Keratinocyte (primary cell): ENCODE data around the gene MYBBP1A. TPM values are rescaled to one million over a fixed set of nuclear protein-coding genes. Genes with fewer than 3 reads are reported as not detected.
"Not testable (repeated sequence)": the region's sequence is repeated elsewhere in the genome, so short reads cannot be mapped to it uniquely, and the experiment has no call there.

ENCODE experiments used
- DNase-seq: peaks from one replicate; pipeline ENCODE4 v3.0.0-alpha.2; 2011; ENCODE audit warnings: low read depth, missing footprints, low spot score
- FAIRE-seq: peaks from 2 replicates; lab custom pipeline; 2011; peaks lifted over from hg19 to GRCh38; lab: Jason Lieb, UNC
- H2AFZ ChIP-seq: 2 replicates; pipeline ENCODE4 v1.6.0; 2012; ENCODE audit warnings: low read length, control low read depth, inconsistent platforms; ENCODE audit not compliant: control insufficient read depth
- H3K27ac ChIP-seq: 2 replicates; pipeline ENCODE4 v1.5.1; 2011; ENCODE audit warnings: low read length; ENCODE audit not compliant: control insufficient read depth, insufficient read depth
- H3K27me3 ChIP-seq: 3 replicates; pipeline ENCODE4 v1.6.0; 2011; ENCODE audit warnings: low read length; ENCODE audit not compliant: control insufficient read depth, insufficient read depth; ENCODE audit errors: extremely low read depth
- H3K36me3 ChIP-seq, 2 experiments: 2 replicates in 1 of 2; 3 replicates in 1 of 2; pipeline ENCODE4 v1.5.1; 2011; ENCODE audit warnings: low read length in 2 of 2, mild to moderate bottlenecking in 1 of 2; ENCODE audit not compliant: control insufficient read depth in 2 of 2, insufficient read depth in 2 of 2; ENCODE audit errors: extremely low read depth in 1 of 2
- H3K4me1 ChIP-seq: 3 replicates; pipeline ENCODE4 v1.5.1; 2011; ENCODE audit warnings: low read length; ENCODE audit not compliant: control insufficient read depth, insufficient read depth; ENCODE audit errors: extremely low read depth
- H3K4me2 ChIP-seq: 3 replicates; pipeline ENCODE4 v1.6.0; 2011; ENCODE audit warnings: low read depth, low read length; ENCODE audit not compliant: control insufficient read depth, insufficient read depth; ENCODE audit errors: extremely low read depth
- H3K4me3 ChIP-seq, 3 experiments: fragments of 200-600 bp in 1 of 3; sonication (generic) in 1 of 3; 2 replicates in 2 of 3; 3 replicates in 1 of 3; pipeline ENCODE4 v1.5.1; 2011 to 2016; ENCODE audit warnings: low read length in 3 of 3, mild to moderate bottlenecking in 3 of 3, control low read depth in 2 of 3, inconsistent platforms in 1 of 3, low read depth in 1 of 3, mixed read lengths in 1 of 3, mixed run types in 1 of 3, moderate library complexity in 1 of 3; ENCODE audit not compliant: control insufficient read depth in 2 of 3, insufficient read depth in 2 of 3; ENCODE audit errors: extremely low read depth in 1 of 3
- H3K79me2 ChIP-seq: 2 replicates; pipeline ENCODE4 v1.6.0; 2012; ENCODE audit warnings: low read length; ENCODE audit not compliant: control insufficient read depth, insufficient read depth
- H3K9ac ChIP-seq: 3 replicates; pipeline ENCODE4 v1.6.0; 2011; ENCODE audit warnings: low read length; ENCODE audit not compliant: control insufficient read depth, insufficient read depth; ENCODE audit errors: extremely low read depth
- H3K9me1 ChIP-seq: 3 replicates; pipeline ENCODE4 v1.6.0; 2011; ENCODE audit warnings: low read length; ENCODE audit not compliant: control insufficient read depth, insufficient read depth; ENCODE audit errors: extremely low read depth
- H3K9me3 ChIP-seq: 2 replicates; pipeline ENCODE4 v1.5.1; 2012; ENCODE audit warnings: low read depth, low read length; ENCODE audit not compliant: control insufficient read depth
- H4K20me1 ChIP-seq: 3 replicates; pipeline ENCODE4 v1.6.0; 2011; ENCODE audit warnings: low read length; ENCODE audit not compliant: control insufficient read depth, insufficient read depth; ENCODE audit errors: extremely low read depth
- EZH2 ChIP-seq: IDR thresholded peaks from one replicate; pipeline ENCODE4 v1.6.1; 2012; ENCODE audit warnings: inconsistent platforms, mild to moderate bottlenecking, low read length, moderate library complexity
- dilution Hi-C: fragments of 300-500 bp; cut with MboI; formaldehyde crosslinking; loops from one replicate; pipeline ENCODE4 v1.7.0; 2020; ENCODE audit warnings: low sequenced_read_pairs; ENCODE audit not compliant: extremely low pct_ligation_motif_present
- polyA plus RNA-seq, 5 experiments: library from polyadenylated mRNA; depleted of rRNA in 3 of 5; stranded (reverse) in 3 of 5; stranded (forward) in 1 of 5; unstranded in 1 of 5; fragments of >200 nt; gene quantifications; 1 replicate in 1 of 5; 2 replicates in 3 of 5; 3 replicates in 1 of 5; pipeline versions ENCODE4 v1.2.1 to v1.2.3, GENCODE V29; 2011 to 2012; ENCODE audit warnings: missing spikeins in 2 of 5, low read depth in 1 of 5, low replicate concordance in 1 of 5
- TF ChIP-seq, protein P1 (sequence below), 3 experiments: IDR thresholded peaks in 1 of 3; conservative IDR thresholded peaks in 1 of 3; optimal IDR thresholded peaks in 1 of 3; 2 replicates in 2 of 3; 3 replicates in 1 of 3; pipeline versions ENCODE3 to v1.5.1; 2011; ENCODE audit warnings: low read length in 3 of 3, mild to moderate bottlenecking in 3 of 3, moderate library complexity in 2 of 3, control low read depth in 1 of 3, inconsistent platforms in 1 of 3; ENCODE audit not compliant: insufficient read depth in 2 of 3; ENCODE audit errors: extremely low read depth in 1 of 3

MYBBP1A gene
- polyA plus RNA-seq, 1 donor (not counting 4 experiments of a cell fraction or from before 2014, with no cell fraction given): 20.5 TPM

DNA sequence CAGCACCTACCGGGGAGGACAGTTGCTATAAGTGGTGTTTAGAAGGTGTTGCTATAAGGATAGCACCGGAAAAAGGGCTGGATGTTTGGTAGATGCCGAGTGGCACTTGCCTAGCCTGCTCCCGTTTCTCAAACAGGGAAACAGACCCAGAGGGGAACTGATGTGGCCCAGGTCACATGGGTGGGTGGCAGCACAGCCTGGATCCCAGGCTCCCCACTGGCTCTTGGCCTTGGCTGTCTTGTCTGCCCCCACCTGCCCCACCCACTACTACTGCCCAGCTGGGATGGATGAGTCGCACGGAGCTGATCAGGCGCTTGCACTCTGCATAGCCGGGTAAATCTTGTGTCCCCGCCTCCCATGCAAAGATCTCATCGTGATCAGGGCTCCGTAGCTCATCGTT lies 36.3 kb upstream of the MYBBP1A start:
- DNase-seq: no peak
- H3K27ac ChIP-seq: no peak overlapping the region
- FAIRE-seq: no peak
- no peak overlapping the region for H3K4me3 ChIP-seq
- H3K9ac ChIP-seq: no peak overlapping the region
- H3K36me3 ChIP-seq: no peaks in the 10 kb centered on the region
- no peak overlapping the region for H2AFZ ChIP-seq
- TF ChIP-seq, protein P1, sequence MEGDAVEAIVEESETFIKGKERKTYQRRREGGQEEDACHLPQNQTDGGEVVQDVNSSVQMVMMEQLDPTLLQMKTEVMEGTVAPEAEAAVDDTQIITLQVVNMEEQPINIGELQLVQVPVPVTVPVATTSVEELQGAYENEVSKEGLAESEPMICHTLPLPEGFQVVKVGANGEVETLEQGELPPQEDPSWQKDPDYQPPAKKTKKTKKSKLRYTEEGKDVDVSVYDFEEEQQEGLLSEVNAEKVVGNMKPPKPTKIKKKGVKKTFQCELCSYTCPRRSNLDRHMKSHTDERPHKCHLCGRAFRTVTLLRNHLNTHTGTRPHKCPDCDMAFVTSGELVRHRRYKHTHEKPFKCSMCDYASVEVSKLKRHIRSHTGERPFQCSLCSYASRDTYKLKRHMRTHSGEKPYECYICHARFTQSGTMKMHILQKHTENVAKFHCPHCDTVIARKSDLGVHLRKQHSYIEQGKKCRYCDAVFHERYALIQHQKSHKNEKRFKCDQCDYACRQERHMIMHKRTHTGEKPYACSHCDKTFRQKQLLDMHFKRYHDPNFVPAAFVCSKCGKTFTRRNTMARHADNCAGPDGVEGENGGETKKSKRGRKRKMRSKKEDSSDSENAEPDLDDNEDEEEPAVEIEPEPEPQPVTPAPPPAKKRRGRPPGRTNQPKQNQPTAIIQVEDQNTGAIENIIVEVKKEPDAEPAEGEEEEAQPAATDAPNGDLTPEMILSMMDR (optimal IDR thresholded peaks at IDR 0.05 in 1 of 3, IDR thresholded peaks at IDR 0.05 in 1 of 3, conservative IDR thresholded peaks at IDR 0.05 in 1 of 3; ENCODE audit: extremely low read depth in 1 of 3, insufficient read depth in 2 of 3, low read length in 3 of 3): no peak
- TF ChIP-seq EZH2: no peak
- no peaks in the 10 kb centered on the region for H4K20me1 ChIP-seq
- dilution Hi-C loops: no loop called here
- no peak overlapping the region for H3K4me2 ChIP-seq
- H3K27me3 ChIP-seq: peaks cover 44% of the 10 kb centered on the region
- H3K4me1 ChIP-seq: no peaks in the 10 kb centered on the region
- H3K79me2 ChIP-seq: no peaks in the 10 kb centered on the region
- H3K9me1 ChIP-seq: no peaks in the 10 kb centered on the region
- no peaks in the 10 kb centered on the region for H3K9me3 ChIP-seq

DNA sequence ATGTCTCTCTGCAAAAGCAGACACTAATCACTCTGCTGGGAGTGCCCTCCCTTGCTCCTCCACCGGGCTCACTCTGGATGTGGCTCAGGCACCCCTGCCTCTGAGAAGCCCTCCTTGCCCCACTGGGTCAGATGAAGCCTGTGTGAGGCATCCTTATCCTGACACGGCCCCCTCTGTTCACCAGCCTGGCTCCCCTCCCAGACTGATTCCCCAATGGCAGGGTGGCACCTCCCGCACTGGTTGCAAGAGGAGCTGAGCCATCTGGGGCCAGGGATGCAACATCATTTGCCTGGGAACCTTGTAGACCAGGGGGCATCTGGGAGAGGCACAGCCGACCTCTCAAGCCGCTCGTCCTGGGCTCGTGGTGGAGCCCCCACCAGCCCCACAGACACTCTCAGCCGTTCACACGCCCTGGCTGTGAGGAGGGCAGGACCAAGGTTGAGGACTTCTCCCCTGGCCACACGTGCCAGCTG lies 35.8 kb upstream of the MYBBP1A start:
- dilution Hi-C loops: no loop called here
- DNase-seq: no peak
- FAIRE-seq: no peak
- H3K9me3 ChIP-seq: no peaks in the 10 kb centered on the region
- no peak overlapping the region for H3K27ac ChIP-seq
- no peaks in the 10 kb centered on the region for H3K79me2 ChIP-seq
- TF ChIP-seq, protein P1 (optimal IDR thresholded peaks at IDR 0.05 in 1 of 3, IDR thresholded peaks at IDR 0.05 in 1 of 3, conservative IDR thresholded peaks at IDR 0.05 in 1 of 3; ENCODE audit: extremely low read depth in 1 of 3, insufficient read depth in 2 of 3, low read length in 3 of 3): no peak
- TF ChIP-seq EZH2: no peak
- peaks cover 48% of the 10 kb centered on the region for H3K27me3 ChIP-seq
- H3K36me3 ChIP-seq: no peaks in the 10 kb centered on the region
- no peak overlapping the region for H2AFZ ChIP-seq
- H3K9ac ChIP-seq: no peak overlapping the region
- no peaks in the 10 kb centered on the region for H3K4me1 ChIP-seq
- no peak overlapping the region for H3K4me3 ChIP-seq
- no peaks in the 10 kb centered on the region for H3K9me1 ChIP-seq
- no peaks in the 10 kb centered on the region for H4K20me1 ChIP-seq
- no peak overlapping the region for H3K4me2 ChIP-seq

DNA sequence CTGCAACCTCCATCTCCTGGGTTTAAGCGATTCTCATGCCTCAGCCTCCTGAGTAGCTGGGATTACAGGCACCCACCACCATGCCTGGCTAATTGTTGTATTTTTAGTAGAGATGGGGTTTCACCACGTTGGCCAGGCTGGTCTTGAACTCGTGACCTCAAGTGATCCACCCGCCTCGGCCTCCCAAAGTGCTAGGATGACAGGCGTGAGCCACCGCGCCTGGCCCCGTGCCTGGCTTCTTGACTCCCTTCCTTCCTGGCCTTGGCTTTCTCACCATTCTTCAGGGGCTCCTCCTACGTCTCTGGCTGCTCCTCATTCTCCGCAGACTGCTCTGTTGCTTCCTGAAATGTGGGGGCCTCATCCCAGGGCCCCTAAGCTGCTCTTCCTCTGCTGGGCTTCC lies 34.9 kb upstream of the MYBBP1A start:
- DNase-seq, dilution Hi-C loops: not testable (repeated sequence)
- H3K27me3 ChIP-seq: peaks cover 58% of the 10 kb centered on the region

More for the DNA sequence above, 34.9 kb upstream of the MYBBP1A start:
- H3K9me3 ChIP-seq, H3K9ac ChIP-seq, H4K20me1 ChIP-seq, H3K4me2 ChIP-seq, H3K36me3 ChIP-seq, H3K27ac ChIP-seq, H3K4me3 ChIP-seq, H3K9me1 ChIP-seq, H2AFZ ChIP-seq, H3K79me2 ChIP-seq, H3K4me1 ChIP-seq, FAIRE-seq: not testable (repeated sequence)
